Activated T-cell treated with anti-CD3 and anti-CD28 coated beads, Interleukin-2, amount 50 U/mL, for 48 hours (primary cell): ENCODE data around the gene APPBP2.
"Not testable (repeated sequence)": the region's sequence is repeated elsewhere in the genome, so short reads cannot be mapped to it uniquely, and the experiment has no call there.

ENCODE experiments used
- DNase-seq, 2 experiments: peaks; one replicate each; pipeline ENCODE4 v3.0.0-alpha.2; 2020

The APPBP2 gene

GRCh38 chr17:60428491-60428890 lies 97.6 kb downstream of the APPBP2 start:
- not testable (repeated sequence) for DNase-seq

- no peak for DNase-seq
Observed at GRCh38 chr17:60426596-60426995, 99.4 kb downstream of the APPBP2 start.

GRCh38 chr17:60425626-60426025 lies 100.4 kb downstream of the APPBP2 start:
- no peak for DNase-seq

- DNase-seq, result no peak
Observed at GRCh38 chr17:60423865-60424264, 102.2 kb downstream of the APPBP2 start.

GRCh38 chr17:60422162-60422665 lies 103.8 kb downstream of the APPBP2 start, which contains the start of gene CHCT1:
Gene CHCT1, plus strand, starts transcription at chr17:60422489. Its CDS starts 104 bp downstream, at chr17:60422593.
- no peak for DNase-seq

- peak; percentile 85 to 87 for DNase-seq
Observed at GRCh38 chr17:60421273-60422161, 104.5 kb downstream of the APPBP2 start.

GRCh38 chr17:60419875-60420274 lies 106.2 kb downstream of the APPBP2 start:
- DNase-seq, result not testable (repeated sequence)

GRCh38 chr17:60419003-60419402 lies 107.0 kb downstream of the APPBP2 start:
- DNase-seq, result not testable (repeated sequence)

- DNase-seq, result no peak
Observed at GRCh38 chr17:60416368-60416925, 109.6 kb downstream of the APPBP2 start.

GRCh38 chr17:60415146-60415545 lies 110.9 kb downstream of the APPBP2 start:
- DNase-seq, result no peak

- no peak for DNase-seq
Observed at GRCh38 chr17:60412701-60413100, 113.3 kb downstream of the APPBP2 start.

- DNase-seq, result no peak
Observed at GRCh38 chr17:60410001-60410400, 116.0 kb downstream of the APPBP2 start.

GRCh38 chr17:60406887-60407286 lies 119.2 kb downstream of the APPBP2 start:
- no peak for DNase-seq

- DNase-seq, result no peak
Observed at GRCh38 chr17:60403962-60404361, 122.1 kb downstream of the APPBP2 start.

- no peak for DNase-seq
Observed at GRCh38 chr17:60403523-60403810, 122.6 kb downstream of the APPBP2 start.

GRCh38 chr17:60401819-60402218 lies 124.2 kb downstream of the APPBP2 start:
- DNase-seq, result no peak

GRCh38 chr17:60398227-60398959 lies 127.6 kb downstream of the APPBP2 start:
- no peak for DNase-seq

- DNase-seq, result no peak
Observed at GRCh38 chr17:60396412-60396811, 129.6 kb downstream of the APPBP2 start.

- no peak for DNase-seq
Observed at GRCh38 chr17:60395508-60396065, 130.5 kb downstream of the APPBP2 start.

GRCh38 chr17:60393840-60394723 lies 132.0 kb downstream of the APPBP2 start:
- DNase-seq, result peak in 1 of 2 experiments; percentile 24
